GM12892 (cell line): ENCODE data around the gene ATP2A2.

Experiments used
- POLR2A ChIP-seq: IDR thresholded peaks from 2 replicates; pipeline ENCODE4 v1.6.1; 2011; ENCODE audit warnings: low read depth, low read length, control low read depth
- POLR2AphosphoS5 ChIP-seq: IDR thresholded peaks from 2 replicates; pipeline ENCODE4 v1.6.1; 2011; ENCODE audit warnings: low read depth, low read length, control low read depth
- TAF1 ChIP-seq: IDR thresholded peaks from 2 replicates; pipeline ENCODE4 v1.6.1; 2011; ENCODE audit warnings: low read depth, mild to moderate bottlenecking, control low read depth, low read length, borderline replicate concordance

DNA sequence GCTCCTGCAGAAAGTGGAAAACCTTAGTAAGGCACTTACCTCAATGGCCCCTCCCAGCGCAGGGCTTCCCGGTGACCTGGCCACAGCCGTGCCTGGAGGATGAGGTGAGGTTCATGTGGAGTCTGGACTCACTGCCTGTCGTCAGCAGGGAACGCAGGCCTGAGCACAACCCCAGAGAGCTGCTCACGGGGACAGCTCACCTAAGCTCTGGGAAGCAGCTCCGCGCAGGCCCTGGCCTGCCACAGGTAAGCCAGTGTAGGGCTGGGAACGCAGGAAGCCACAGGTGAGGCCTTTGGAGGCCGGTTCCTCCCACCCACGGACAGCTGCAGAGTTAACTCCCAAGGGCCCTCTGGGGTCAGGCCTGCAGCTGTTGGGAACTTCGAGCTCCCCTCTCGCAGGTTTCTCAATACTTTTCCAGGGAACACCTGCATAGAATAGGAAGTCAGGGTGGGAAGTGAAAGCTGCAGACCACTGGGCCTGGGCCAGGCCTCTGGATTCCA, 89.7 kb downstream of the ATP2A2 start:
- TF ChIP-seq POLR2A (no peak), TAF1 (no peak), POLR2AphosphoS5 (no peak)
